ENCODE measurements around the gene EXOC4. TPM values are rescaled to one million over a fixed set of nuclear protein-coding genes. Genes with fewer than 3 reads are reported as not detected.

The EXOC4 gene
- total RNA-seq, 3 donors from 2014 or later, result 63.9 to 90.2 (median 89.5) TPM

DNA sequence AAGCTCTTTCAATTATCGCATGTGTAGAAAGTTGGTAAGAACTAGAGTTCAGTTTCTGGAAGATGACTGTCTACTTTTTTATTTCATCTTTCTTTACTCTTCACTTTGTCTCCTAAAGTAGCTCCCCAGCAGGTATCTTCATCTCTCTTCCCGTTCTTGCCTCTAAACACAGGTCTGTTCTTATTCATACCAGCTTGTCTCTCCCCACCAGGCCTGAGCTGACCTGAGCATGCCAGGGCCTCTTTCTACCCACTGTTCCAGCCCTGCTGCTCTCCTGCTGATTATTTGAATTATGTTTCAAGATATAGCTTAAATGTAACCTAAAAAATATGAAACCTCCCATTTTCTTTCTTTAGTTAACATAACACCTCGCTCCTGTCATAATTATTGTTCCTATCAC lies 488.2 kb downstream of the EXOC4 start:
- TF ChIP-seq, protein P1, sequence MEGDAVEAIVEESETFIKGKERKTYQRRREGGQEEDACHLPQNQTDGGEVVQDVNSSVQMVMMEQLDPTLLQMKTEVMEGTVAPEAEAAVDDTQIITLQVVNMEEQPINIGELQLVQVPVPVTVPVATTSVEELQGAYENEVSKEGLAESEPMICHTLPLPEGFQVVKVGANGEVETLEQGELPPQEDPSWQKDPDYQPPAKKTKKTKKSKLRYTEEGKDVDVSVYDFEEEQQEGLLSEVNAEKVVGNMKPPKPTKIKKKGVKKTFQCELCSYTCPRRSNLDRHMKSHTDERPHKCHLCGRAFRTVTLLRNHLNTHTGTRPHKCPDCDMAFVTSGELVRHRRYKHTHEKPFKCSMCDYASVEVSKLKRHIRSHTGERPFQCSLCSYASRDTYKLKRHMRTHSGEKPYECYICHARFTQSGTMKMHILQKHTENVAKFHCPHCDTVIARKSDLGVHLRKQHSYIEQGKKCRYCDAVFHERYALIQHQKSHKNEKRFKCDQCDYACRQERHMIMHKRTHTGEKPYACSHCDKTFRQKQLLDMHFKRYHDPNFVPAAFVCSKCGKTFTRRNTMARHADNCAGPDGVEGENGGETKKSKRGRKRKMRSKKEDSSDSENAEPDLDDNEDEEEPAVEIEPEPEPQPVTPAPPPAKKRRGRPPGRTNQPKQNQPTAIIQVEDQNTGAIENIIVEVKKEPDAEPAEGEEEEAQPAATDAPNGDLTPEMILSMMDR (IDR thresholded peaks at IDR 0.05), result no peak
- no peak overlapping the region for H3K4me3 ChIP-seq
- H3K4me1 ChIP-seq (ENCODE audit: low read depth), result no peaks in the 10 kb centered on the region
- ATAC-seq, result no peak
- H3K9me3 ChIP-seq, result no peaks in the 10 kb centered on the region
- intact Hi-C loops (cut with DNase I, micrococcal nuclease), result loop anchor here in 1 of 2 donors (10.0 kb wide), 1 partner anchor 344 kb away; no protein-coding TSS in a partner anchor
- no peak for DNase-seq
- no peaks in the 10 kb centered on the region for H3K36me3 ChIP-seq (ENCODE audit: low read depth)

DNA sequence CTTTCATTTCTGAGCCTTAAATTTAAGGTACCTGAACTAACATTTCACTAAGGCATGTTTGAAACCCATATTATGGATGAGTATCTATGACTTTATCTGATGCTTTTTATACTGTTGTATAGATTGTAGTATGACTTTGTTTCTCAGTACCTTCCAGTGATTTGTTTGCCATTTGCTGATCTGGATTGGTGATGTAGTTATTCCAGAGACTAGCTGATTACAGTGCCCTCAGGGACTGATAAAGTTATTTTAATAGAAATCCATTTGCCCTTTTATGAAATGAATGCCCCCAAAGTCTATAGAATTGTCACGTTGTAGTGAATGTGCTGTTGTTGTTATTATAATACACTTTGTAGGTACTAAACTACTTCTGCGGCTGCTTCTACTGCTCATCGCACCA lies 488.8 kb downstream of the EXOC4 start:
- intact Hi-C loops (cut with DNase I, micrococcal nuclease), result loop anchor here in 1 of 2 donors (10.0 kb wide), 1 partner anchor 343 kb away; no protein-coding TSS in a partner anchor
- H3K4me1 ChIP-seq (ENCODE audit: low read depth), result no peaks in the 10 kb centered on the region

DNA sequence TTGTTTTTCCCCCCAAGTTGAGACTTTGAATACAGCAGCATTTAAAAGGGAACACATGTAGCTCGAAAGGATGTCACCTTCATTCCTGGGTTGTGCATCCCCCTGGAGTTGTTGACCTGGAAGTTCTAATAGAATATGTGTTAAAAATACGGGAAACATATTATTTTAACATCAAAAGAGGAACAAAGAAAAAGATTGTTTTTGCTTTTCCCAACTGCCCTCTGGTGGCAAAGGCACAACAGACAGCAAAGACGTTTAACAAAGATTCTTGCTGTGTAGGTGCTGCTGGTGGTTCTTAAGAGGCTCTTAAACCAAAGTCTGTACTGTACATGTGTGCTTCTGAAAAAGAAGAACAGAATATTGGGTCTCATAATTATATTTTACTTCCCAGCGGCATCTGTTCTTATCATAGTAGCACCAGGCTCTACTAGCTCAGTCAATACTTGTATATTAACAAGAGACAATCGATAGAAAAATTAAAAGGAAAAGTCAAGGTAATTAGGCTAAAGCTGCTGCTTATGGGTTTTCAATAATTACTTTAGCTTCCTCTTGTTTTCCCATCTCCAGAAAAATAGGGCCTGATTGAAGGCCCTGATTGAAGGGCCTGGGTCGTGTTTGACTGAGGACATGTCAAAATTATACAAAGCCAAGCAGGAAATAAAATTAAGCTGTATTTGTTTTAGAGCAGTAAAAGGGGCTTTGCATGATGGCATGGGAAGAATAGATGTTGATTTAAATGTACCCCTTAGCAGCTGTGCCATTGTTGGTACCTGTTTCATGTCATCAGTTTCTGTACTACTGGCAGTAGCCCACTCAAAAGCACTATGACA lies 490.0 kb downstream of the EXOC4 start:
- DNase-seq (peak in 1 of 3 donors; percentile 7), ATAC-seq (no peak)
- Histone ChIP-seq H3K9me3 (no peaks in the 10 kb centered on the region), H3K36me3 (ENCODE audit: low read depth) (no peaks in the 10 kb centered on the region), H3K4me3 (no peak overlapping the region), H3K4me1 (ENCODE audit: low read depth) (no peaks in the 10 kb centered on the region)
- intact Hi-C loops (cut with DNase I, micrococcal nuclease), result loop anchor here in 1 of 2 donors (10.0 kb wide), 1 partner anchor 342 kb away; no protein-coding TSS in a partner anchor
- TF ChIP-seq, protein P1 (IDR thresholded peaks at IDR 0.05), result no peak

More for the DNA sequence above, 488.8 kb downstream of the EXOC4 start:
- Histone ChIP-seq H3K9me3 (no peaks in the 10 kb centered on the region), H3K36me3 (ENCODE audit: low read depth) (no peaks in the 10 kb centered on the region), H3K4me3 (no peak overlapping the region)
- ATAC-seq, result no peak
- TF ChIP-seq, protein P1 (IDR thresholded peaks at IDR 0.05), result no peak
- DNase-seq, result no peak

DNA sequence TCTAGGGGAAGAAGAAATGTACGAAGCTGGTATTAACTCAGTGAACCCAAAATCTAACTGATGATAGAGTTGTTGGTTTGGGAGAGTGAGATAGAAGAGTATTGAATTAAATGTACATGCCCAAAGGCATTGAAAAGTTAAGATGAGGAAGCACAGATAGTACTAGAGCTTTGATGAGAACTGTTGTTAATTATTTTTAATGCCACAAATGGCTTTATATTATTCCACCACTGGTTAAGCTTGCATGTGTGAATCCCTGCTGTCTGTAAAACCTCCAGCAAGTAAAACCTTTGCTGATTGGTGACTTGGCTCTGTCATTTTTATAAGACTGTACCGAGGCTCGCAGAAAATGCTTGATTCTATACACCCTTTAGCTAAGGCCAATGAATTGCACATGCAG lies 491.6 kb downstream of the EXOC4 start:
- no peak for DNase-seq
- TF ChIP-seq, protein P1 (IDR thresholded peaks at IDR 0.05), result no peak
- Histone ChIP-seq H3K9me3 (no peaks in the 10 kb centered on the region), H3K36me3 (ENCODE audit: low read depth) (no peaks in the 10 kb centered on the region), H3K4me3 (no peak overlapping the region), H3K4me1 (ENCODE audit: low read depth) (no peaks in the 10 kb centered on the region)
- no peak for ATAC-seq
- intact Hi-C loops (cut with DNase I, micrococcal nuclease), result loop anchor here in 1 of 2 donors (10.0 kb wide), 1 partner anchor 340 kb away; no protein-coding TSS in a partner anchor

DNA sequence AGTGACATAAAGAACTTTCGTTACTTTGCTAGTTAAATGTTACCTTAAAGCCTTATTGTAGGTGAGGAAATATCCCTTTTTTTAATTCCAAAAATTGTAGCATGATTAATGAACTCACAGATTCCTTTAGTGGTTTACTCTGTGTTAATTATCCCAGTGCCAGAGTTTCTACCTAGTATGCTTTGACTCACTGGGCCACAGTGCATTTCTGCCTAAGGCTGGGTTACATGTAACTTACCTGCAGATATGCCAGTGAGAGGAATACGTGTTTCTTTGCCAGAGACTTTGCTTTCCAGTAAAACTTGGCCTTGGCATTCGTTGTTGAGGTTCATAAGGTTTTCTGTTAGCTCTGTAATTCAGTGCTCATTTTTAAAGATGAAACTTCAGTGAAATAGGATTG lies 493.4 kb downstream of the EXOC4 start:
- no peak for ATAC-seq
- TF ChIP-seq, protein P1 (IDR thresholded peaks at IDR 0.05), result no peak
- DNase-seq, result no peak
- no peaks in the 10 kb centered on the region for H3K36me3 ChIP-seq (ENCODE audit: low read depth)
- H3K4me3 ChIP-seq, result no peak overlapping the region
- H3K9me3 ChIP-seq, result no peaks in the 10 kb centered on the region
- intact Hi-C loops (cut with DNase I, micrococcal nuclease), result loop anchor here in 1 of 2 donors (10.0 kb wide), 1 partner anchor 338 kb away; no protein-coding TSS in a partner anchor
- no peaks in the 10 kb centered on the region for H3K4me1 ChIP-seq (ENCODE audit: low read depth)

All from mucosa of descending colon (tissue), 3 donors.